NCI-H128 (cell line): ENCODE data around the gene PHACTR3.
"Not testable (repeated sequence)": the region's sequence is repeated elsewhere in the genome, so short reads cannot be mapped to it uniquely, and the experiment has no call there.

Experiments
- DNase-seq: peaks from one replicate; lab custom pipeline; 2025; ENCODE audit not compliant: unreplicated experiment; lab: John Stamatoyannopoulos, UW

PHACTR3 gene

DNA sequence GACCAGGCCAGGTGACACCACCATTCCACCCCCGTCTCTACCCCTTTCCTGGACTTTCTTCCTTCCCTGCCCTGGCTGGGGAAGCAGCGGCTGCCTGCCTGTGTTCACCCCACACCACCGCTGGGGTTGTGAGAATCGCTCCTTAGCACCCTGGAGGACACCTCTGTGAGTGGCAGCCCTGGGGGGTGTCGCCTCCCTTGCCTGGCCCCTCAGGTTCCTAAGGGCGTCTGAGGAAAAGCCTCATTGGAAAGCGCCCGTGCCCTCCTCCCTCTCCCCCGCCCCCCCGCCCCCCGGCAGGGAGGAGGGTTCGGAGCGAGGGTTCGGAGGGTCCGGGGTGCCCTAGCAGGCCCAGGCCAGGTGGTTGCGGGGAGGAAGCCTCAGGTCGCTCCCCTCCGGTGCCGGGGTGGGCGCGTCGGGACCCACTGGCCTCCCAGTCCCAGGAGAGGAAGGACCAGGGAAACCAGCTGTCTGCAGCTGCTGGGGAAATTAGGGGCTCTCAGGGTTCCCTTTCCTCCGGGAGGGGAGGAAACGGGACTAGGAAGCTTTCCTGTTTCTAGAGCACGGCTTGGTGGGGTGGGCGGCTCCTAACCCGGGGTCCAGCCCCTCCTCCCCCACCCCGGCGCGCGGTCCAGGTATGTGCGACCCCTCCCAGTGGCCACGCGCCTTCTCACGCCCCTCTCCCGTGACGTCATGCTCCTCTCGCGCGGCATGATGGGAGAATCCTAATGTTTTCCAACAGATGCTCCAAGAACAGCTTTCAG, at the start of gene PHACTR3:
TSS of gene PHACTR3 (plus strand) at position 760 of the 761 bp plus-strand sequence. CDS start 475 bp downstream, outside the sequence.
- DNase-seq, result no peak

DNA sequence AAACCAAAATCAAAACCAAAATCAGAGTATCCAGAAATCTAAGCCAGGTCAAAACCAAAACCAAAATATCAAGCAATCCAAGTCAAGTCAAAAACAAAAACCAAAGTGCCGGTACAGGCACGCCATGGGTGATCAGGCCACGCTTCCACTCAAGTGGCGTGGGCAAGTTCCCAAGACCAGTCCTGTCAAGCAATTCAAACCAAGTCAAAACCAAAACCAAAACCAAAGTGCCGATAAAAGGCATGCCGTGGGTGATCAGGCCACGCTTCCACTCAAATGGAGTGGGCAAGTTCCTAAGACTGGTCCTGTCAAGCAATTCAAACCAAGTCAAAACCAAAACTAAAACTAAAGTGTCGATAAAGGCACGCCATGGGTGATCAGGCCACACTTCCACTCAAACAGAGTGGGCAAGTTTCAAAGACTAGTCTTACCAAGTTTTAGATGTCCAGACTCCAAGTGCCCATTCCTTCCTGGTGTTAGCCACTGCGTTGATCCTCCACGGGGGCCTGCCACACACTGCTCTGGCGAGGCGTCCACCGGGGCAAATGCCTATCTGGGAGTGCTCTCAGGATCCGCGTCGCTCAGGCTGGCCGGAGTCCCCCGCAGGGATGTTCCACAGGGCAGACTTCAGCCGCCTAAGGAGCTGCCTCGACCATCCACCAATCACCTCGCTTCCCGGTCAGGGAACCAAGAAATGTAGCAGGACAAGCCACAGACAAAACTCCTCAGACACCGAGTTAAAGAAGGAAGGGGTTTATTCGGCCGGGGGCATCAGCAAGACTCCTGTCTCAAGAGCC, 46.4 kb upstream of the PHACTR3 start:
- not testable (repeated sequence) for DNase-seq

DNA sequence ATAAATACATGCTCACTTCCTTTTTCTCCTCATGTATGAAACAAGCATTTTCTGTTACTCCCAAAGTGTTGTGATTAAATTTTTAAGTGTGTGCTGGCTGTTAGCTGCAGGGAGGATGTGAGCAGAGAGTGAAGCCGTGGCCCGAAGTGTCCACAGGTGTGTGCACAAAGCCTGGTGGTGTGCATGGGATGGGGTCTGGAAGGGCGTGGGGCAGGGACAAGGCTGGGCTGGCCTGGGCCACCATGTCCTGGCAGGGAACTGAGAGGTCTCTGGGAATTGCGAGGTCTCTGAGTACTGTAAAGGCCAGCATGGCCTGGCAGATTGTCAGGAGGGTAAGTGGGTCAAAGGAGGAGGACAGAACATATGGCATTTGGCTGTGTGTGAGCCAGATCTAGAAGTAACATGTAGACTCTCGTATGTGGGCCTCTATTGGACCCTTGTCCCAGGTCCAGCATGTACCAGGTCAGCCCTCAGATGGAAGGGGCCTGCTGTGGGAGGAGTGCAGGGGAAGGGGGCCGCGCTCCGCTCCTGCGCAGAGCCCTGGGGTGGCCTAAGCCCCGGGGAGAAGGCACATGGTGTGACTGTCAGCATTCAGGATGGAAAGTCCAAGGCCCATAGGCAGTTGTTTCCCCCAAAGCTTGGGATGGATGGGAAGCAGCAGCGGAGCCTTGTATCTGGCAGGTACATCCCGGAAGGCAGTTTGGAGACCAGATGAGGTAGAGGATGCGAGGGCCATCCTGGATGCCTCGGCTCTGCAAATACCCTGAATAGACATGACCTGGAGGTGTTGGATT, 45.1 kb upstream of the PHACTR3 start:
- no peak for DNase-seq

DNA sequence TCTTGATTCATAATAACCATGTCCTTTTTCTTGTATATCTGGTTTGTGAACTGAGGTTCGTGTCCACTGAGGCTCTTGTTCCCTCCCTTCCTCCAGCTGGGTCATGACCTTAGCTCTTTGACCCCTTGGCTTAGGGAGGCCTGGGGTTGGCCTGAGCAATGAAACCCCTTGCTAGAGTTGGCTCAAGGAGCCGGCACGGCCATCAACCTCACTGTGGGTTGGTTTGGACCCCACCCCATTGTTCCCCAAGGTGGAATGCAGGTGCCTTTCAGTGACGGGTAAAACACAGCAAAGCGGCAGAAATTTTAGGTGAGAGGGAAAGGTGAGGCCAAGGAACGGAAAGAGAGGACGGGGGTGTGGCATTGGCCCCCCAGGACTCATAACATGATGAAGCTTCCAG, 44.5 kb upstream of the PHACTR3 start:
- no peak for DNase-seq

DNA sequence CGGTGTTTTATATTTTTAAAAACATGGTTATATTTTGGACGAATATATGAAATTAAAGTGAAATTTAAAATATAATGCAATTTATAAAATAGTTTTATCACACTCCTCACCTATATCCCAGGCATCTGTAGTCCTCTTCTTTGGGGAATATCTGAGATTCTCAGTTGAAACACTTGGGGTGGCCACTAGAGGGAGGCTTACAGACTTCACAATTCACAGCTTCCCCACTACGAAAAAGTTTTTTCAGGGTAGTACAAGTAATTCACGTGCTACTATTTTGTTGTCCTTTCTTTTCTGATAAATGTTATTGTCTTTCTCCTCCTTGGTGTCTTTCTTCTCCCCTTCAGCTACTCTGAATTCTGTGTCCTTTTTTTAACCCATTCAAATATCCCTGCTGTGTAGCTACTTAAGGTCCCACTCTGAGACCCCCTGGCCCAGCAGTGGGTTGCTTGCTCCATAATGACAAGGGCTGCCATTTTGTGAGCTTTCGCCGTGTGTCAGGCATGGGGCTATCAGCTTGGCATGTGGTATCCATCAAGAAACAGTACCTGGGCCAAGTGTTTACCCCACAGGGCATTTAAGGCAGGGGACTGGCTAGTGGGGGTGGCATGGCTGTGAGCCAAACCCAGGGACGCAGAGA, 43.6 kb upstream of the PHACTR3 start:
- DNase-seq, result no peak

DNA sequence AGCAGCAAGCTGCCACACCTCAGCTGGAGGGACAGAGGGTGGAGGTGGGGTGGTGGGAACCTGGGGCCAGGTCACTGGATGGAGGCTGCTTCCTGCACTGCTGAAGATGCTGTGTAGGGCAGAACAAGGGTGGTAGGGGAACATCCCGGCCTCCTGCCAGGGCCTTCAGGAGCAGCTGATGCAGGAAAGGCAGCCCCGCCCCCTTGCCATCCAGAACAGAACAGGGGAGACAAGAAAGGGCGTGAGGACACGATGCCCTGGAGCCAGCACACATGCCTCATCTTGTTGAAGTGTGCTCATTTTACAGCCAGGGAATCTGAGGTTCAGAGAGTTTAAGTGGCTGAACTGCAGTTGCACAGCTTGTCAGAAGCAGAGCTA, 43.1 kb upstream of the PHACTR3 start:
- no peak for DNase-seq

DNA sequence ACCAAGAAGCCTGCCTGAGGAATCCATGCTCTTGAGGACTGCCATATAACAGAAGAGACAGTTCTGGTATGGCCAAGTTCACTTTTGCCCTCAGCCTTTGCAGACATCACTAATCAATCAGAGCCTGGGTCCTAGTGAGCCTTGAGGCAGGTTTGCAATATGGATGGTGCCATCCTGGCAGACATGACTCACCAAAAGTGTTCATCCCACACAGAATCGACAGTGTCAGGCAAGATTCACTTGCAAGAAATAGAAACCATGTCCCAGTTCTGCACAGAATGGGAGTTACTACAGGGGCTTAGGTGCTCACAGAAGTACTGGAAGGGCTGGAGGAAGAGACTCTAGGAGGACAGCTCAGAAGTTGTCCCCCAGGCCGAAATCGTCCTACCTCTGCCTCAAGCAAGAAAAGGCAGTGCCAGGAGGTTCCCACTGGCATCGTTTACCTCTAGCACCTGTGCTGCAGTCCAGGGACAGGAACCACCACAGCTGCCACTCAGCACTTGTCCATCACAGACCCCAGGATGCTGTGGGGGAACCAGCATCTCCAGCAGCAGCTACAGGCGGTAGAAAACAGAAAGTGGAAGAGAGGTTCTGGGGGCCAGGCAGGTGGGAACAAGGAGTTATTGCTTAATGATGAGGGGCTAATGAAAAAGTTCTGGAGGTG, 42.6 kb upstream of the PHACTR3 start:
- DNase-seq, result no peak

DNA sequence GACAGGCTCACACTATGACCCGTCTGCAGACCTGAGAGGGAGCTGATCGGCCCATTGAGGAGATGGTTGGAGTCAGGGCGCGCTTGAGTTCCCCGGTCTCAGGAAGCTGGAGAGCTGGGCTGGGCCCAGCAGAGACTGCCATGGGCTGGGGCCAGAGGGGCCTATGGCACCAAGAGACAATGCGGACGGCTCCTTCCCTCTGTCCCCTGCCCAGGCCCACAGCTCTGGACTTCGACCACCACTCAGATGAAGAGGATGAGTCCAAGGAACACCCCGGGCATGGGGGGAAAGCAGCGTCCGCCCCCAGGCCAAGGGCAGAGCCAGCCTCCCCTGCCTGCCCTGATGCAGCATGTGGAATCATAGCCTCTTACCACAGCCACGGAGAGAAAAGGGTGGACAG, 40.2 kb upstream of the PHACTR3 start:
- no peak for DNase-seq

DNA sequence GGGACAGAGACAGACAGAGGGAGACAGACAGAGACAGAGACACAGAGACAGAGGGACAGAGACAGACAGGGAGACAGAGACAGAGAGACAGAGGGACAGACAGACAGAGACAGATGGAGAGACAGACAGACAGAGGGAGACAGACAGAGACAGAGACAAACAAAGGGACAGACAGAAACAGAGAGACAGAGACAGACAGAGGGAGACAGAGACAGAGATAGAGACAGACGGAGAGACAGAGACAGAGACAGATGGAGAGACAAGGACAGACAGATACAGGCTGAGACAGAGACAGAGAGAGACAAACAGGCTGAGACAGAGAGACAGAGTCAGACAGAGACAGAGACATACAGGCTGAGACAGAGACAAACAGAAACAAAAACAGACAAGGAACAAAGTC, 39.4 kb upstream of the PHACTR3 start:
- DNase-seq, result no peak

DNA sequence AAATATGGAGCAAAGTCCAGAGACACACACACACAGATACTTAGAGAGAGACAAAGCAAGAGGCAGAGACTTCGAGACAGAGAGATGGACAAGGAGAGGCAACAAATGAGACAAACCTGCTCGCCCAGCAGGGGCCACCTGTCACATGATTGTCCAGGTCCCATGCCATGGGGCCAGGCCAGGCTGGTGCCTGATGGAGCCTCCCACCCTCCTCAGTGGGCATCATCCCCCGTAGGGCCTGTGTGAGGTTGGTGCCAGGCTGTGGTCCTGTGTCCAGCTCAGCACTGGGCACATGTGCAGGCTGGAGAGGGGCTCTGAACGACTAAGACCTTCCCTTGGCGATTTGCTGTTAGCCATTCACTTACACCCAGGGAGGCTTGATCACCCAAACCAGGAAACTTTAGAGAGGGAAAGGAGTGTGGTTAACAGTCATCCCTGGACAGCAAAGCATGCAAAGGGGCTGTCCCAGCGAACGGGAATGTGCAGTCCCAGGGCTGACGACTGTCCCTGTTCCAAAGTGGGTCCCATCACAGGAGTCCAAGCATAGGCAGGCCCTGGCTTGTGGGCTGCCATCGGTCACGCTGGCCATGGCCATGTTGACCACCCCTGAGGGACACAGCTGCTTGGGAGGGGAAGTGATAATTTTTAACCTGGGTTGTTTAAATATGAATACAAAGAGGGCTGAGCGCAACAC, 38.4 kb upstream of the PHACTR3 start:
- no peak for DNase-seq

DNA sequence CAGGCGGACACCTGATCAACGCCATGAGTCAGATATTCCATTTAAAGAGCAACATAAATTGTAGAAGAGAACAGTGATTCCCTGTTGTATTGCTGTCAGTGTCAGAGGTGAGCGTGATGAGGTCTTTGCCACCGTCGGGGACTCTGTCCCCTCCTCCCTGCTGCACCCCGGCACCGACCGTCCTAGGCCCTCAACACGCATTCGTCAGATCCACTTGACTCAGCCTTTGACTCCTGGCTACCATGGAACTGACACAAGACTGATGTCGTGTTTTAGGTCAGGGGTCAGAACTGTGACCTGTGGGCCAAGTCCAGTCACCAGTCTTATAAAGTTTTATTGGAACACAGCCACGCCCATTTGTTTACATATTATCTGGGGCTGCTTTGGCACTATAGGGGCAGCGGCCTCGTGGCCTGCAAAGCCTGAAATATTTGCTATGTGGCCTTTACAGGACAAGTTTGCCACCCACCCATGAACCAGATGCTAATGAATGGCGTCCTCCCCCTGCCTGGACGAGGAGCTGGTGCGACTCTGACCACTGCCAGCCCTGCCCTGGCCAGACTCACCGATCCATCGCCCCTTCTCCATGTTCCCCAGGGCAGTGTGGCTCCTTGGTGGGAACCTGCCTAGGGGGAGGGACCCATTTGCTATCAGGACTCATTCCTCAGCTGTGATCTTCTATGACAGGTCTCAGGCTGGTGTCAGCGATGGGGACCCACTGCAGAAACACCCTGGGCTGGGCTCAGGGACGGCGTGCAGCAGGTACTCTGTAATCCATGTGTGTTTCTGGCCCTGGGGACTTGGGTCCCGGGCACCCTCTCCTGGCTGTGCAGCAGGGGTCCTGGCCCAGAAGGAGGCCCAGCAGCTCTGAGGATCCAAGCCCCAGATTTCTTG, 37.5 kb upstream of the PHACTR3 start:
- DNase-seq, result no peak

DNA sequence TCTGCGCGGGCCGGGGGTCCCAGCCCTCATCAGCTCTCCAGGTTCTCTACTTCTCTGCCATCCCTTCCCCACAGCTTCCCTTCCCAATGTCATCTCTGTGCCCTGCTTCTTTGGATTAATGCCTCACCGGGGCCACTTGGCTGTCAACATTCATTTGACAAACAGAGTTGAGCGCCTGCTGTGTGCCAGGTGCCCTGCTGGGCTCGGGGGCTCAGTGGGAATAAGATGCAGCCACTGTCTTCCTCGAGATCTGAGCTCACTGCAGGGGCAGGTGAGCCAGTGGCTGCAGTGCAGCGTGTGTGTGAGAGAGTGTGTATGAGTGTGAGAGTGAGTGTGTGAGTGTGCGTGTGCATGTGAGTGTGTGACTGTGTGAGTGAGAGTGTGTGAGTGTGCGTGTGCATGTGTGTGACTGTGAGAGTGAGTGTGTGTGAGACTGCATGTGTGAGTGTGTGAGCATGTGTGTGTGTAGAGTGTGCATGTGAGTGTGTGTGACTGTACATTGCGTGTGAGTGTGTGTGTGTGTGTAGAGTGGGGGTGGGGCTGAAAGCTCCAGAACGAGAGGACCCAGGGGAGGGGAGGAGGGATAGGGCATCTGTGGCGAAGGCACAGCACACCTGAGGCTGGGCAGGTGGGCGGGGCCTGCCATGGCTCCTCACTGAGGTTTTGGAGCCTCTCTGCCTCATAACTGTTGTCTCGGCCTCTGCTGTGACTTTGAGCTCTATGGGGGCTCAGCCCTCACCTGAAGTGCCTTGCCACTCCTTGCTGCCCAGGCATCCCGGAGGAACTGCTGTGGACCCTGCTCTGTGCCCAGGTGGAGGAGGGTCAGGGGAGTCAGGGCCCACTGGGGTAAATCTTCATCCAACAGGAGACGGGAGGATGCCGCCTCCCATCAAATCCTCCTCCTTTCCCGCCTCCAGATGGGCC, 36.5 kb upstream of the PHACTR3 start:
- no peak for DNase-seq

DNA sequence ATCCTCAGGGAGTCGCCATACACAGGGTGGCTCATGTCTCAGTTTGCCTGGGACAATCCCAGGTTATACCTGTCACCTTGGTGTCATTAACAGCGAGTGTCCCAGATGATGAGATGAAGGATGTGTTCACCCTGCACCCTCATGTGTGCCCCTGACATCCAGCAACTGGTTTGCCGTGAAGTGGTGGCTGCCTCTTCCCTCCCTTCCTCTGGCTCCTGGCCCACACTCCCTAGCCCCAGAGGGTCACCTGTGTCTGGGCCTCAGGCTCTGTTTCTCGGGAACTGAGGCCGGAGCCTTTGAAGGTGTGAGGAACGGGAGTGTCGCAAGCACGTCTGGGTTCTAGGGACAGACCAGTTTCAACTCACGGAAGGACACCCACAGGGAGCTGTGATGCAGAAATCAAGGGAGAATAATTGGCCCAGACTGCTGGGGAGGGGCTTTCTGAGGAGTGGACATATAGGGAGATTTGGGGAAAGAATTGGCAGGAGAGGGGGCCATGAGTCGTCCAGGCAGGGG, 35.8 kb upstream of the PHACTR3 start:
- DNase-seq, result no peak

DNA sequence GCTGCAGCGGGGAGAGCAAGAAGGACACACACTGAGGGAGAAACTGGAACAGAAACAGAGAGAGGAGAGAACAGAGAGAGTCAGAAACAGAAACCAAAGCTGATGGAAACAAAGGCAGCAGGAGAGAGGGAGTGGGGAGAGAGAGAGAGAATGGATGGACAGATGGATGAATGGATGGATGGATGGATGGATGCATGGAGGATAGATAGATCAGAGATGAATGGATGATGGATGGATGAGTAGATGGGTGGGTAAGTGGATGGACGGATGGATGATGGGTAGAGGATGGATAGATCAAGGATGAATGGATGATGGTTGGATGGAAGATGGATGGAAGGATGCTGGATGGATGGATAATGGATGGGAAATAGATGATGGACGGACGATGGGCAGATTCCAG, 35.0 kb upstream of the PHACTR3 start:
- DNase-seq, result no peak

DNA sequence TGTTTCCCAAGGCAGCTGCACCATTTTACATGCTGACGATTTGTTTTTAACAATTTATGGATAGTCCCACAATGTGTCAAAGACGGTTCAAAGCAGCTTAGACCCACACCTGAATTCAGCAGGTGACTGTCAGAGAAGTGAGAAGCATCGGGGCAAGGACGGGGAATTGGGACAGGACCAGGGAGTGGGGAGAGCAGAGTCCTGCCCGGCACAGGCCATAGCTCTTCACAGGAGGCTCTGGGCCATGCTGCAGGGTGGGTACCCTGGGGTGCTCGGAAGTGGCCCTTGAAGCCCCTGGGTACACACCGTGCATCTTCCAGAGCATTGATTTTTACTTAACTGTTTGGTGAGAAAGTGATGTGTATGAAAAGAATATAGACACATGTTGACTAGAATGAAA, 33.2 kb upstream of the PHACTR3 start:
- DNase-seq, result no peak

DNA sequence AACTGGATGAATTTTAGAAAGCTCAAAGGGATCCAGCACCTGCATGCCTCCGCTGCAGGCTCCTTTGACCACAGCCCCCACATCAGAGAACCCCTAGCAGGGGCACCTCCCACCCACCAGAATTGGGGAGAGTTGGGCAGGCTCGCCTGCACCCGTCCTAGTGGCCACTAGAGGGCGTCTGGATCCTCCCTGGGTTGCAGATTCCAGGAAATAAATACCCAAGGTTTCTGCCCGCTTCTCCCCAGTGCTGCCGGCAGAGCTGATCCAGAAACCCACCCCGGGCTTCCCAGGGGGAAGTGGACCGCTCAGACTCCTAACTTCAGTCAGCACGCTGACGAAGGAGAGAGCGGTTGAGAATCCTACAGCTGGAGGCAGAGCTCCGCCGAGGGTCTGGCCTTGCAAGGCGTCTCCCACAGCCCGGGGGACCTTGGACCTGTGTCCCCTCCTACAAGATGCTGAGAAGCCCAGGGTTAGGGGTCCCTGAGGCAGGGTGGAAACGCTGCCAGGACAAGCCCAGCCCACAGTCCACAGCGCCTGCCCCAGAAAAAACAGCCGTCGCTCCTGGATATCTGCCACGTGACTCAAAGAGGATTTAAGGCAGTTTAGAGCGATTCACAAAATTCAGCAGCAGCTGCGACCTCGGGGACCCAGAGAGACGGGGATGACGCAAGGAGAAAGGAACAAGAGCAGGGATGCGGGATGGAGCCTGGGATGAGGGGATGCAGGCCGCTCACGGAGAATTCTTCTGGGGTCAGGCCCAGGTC, 32.6 kb upstream of the PHACTR3 start:
- DNase-seq, result no peak

DNA sequence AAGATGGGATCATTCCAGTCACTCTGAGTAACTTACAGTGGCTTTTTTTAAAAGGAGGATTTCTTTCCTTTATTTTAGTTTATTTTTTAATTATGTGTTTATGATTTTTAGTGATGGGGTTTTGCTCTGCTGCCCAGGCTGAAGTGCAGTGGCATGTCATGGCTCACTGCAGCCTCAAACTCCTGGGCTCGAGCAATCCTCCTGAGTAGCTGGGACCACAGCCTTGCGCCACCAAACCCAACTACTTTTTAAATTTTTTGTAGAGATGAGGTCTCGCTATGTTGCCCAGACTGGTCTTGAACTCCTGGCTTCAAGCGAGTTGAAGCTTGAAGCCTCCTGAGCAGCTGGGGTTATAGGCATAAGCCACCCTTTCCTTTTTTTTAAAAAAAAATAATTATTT, 31.8 kb upstream of the PHACTR3 start:
- no peak for DNase-seq
